ENCODE results near the gene RASL11A. TPM values are rescaled to one million over a fixed set of nuclear protein-coding genes. Genes with fewer than 3 reads are reported as not detected.

Gene RASL11A
- total and polyA plus RNA-seq, 2 of the 13 experiments (the other 11 are each of a cell fraction or from before 2014, with no cell fraction given), result 3.0 to 4.1 TPM

- TF ChIP-seq, protein P1, sequence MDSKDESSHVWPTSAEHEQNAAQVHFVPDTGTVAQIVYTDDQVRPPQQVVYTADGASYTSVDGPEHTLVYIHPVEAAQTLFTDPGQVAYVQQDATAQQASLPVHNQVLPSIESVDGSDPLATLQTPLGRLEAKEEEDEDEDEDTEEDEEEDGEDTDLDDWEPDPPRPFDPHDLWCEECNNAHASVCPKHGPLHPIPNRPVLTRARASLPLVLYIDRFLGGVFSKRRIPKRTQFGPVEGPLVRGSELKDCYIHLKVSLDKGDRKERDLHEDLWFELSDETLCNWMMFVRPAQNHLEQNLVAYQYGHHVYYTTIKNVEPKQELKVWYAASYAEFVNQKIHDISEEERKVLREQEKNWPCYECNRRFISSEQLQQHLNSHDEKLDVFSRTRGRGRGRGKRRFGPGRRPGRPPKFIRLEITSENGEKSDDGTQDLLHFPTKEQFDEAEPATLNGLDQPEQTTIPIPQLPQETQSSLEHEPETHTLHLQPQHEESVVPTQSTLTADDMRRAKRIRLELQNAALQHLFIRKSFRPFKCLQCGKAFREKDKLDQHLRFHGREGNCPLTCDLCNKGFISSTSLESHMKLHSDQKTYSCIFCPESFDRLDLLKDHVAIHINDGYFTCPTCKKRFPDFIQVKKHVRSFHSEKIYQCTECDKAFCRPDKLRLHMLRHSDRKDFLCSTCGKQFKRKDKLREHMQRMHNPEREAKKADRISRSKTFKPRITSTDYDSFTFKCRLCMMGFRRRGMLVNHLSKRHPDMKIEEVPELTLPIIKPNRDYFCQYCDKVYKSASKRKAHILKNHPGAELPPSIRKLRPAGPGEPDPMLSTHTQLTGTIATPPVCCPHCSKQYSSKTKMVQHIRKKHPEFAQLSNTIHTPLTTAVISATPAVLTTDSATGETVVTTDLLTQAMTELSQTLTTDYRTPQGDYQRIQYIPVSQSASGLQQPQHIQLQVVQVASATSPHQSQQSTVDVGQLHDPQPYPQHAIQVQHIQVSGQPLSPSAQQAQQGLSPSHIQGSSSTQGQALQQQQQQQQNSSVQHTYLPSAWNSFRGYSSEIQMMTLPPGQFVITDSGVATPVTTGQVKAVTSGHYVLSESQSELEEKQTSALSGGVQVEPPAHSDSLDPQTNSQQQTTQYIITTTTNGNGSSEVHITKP (CRISPR knock-in tag; IDR thresholded peaks at IDR 0.05; ENCODE audit: low read depth), result no peak
- TF ChIP-seq REPIN1 (CRISPR knock-in tag; IDR thresholded peaks at IDR 0.05; ENCODE audit: borderline replicate concordance, low read depth), result peak; percentile 87; the same call in 1 of the 2 replicates
- no peak for TF ChIP-seq ZBTB7B (CRISPR knock-in tag; IDR thresholded peaks at IDR 0.05)
- TF ChIP-seq, protein P2, sequence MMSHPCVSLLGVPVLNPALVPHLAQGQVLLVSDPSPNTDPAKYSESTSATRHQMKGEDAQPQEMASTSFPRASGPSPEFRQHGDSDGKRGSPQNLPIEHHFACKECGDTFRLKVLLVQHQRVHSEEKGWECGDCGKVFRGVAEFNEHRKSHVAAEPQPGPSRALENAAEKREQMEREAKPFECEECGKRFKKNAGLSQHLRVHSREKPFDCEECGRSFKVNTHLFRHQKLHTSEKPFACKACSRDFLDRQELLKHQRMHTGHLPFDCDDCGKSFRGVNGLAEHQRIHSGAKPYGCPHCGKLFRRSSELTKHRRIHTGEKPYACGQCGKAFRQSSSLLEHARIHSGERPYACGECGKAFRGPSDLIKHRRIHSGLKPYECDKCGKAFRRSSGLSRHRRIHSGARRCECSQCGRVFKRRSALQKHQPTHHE (CRISPR knock-in tag; IDR thresholded peaks at IDR 0.05; ENCODE audit: borderline replicate concordance), result peak; percentile 88; the same call in 1 of the 2 replicates
- TF ChIP-seq YEATS2 (CRISPR knock-in tag; IDR thresholded peaks at IDR 0.05; ENCODE audit: borderline replicate concordance), result peak; percentile 97
- TF ChIP-seq PHF8 (CRISPR knock-in tag; IDR thresholded peaks at IDR 0.05), result peak; percentile 100
- TF ChIP-seq ZNF678 (CRISPR knock-in tag; IDR thresholded peaks at IDR 0.05), result peak; percentile 54; the same call in 1 of the 2 replicates
- no peak for TF ChIP-seq ZFP41 (CRISPR knock-in tag; IDR thresholded peaks at IDR 0.05; ENCODE audit: borderline replicate concordance)
- TF ChIP-seq UBTF (CRISPR knock-in tag; IDR thresholded peaks at IDR 0.05), result peak; percentile 83
- TF ChIP-seq, protein P3, sequence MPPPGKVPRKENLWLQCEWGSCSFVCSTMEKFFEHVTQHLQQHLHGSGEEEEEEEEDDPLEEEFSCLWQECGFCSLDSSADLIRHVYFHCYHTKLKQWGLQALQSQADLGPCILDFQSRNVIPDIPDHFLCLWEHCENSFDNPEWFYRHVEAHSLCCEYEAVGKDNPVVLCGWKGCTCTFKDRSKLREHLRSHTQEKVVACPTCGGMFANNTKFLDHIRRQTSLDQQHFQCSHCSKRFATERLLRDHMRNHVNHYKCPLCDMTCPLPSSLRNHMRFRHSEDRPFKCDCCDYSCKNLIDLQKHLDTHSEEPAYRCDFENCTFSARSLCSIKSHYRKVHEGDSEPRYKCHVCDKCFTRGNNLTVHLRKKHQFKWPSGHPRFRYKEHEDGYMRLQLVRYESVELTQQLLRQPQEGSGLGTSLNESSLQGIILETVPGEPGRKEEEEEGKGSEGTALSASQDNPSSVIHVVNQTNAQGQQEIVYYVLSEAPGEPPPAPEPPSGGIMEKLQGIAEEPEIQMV (CRISPR knock-in tag; IDR thresholded peaks at IDR 0.05; ENCODE audit: low read depth), result no peak
- no peak for TF ChIP-seq ZNF562 (CRISPR knock-in tag; IDR thresholded peaks at IDR 0.05; ENCODE audit: borderline replicate concordance)
- TF ChIP-seq RFXAP (CRISPR knock-in tag; IDR thresholded peaks at IDR 0.05; ENCODE audit: borderline replicate concordance), result 0 out of 2 replicates have a peak, but pooled peaks have one; percentile 62
- peak; percentile 92 for TF ChIP-seq ZNF501 (CRISPR knock-in tag; IDR thresholded peaks at IDR 0.05)
- no peak for TF ChIP-seq RCOR2 (CRISPR knock-in tag; IDR thresholded peaks at IDR 0.05)
- TF ChIP-seq HNF4A (CRISPR knock-in tag; IDR thresholded peaks at IDR 0.05), result 0 out of 2 replicates have a peak, but pooled peaks have one; percentile 17
- TF ChIP-seq ZGPAT (CRISPR knock-in tag; IDR thresholded peaks at IDR 0.05), result peak; percentile 86
- TF ChIP-seq SPEN (CRISPR knock-in tag; IDR thresholded peaks at IDR 0.05; ENCODE audit: low read depth), result peak; percentile 89; the same call in 1 of the 2 replicates
These were observed 19.2 kb upstream of the RASL11A start, which contains the start of gene RPL21 (continued) for GRCh38 chr13:27251166-27252091.
